HG03521 (cell line): ENCODE measurements around the gene DENND1A.

Source experiments
- ATAC-seq: cut with Tn5 transposase; IDR thresholded peaks from one replicate; pipeline ENCODE4 v1.9.1; 2021; ENCODE audit warnings: mild to moderate bottlenecking, moderate library complexity; ENCODE audit not compliant: unreplicated experiment

DENND1A gene

GRCh38 chr9:123514766-123515165, 415.2 kb downstream of the DENND1A start:
- ATAC-seq = no peak

- no peak for ATAC-seq
Observed at GRCh38 chr9:123513554-123513953, 416.4 kb downstream of the DENND1A start.

GRCh38 chr9:123511326-123512277, 418.3 kb downstream of the DENND1A start:
- ATAC-seq = no peak

- ATAC-seq = no peak
Observed at GRCh38 chr9:123509646-123510045, 420.3 kb downstream of the DENND1A start.

- ATAC-seq = no peak
Observed at GRCh38 chr9:123508048-123508447, 421.9 kb downstream of the DENND1A start.

GRCh38 chr9:123505496-123505895, 424.4 kb downstream of the DENND1A start:
- no peak for ATAC-seq

GRCh38 chr9:123500336-123500735, 429.6 kb downstream of the DENND1A start:
- no peak for ATAC-seq

GRCh38 chr9:123497830-123498229, 432.1 kb downstream of the DENND1A start:
- no peak for ATAC-seq

- no peak for ATAC-seq
Observed at GRCh38 chr9:123495731-123496130, 434.2 kb downstream of the DENND1A start.

- ATAC-seq = no peak
Observed at GRCh38 chr9:123493627-123494026, 436.3 kb downstream of the DENND1A start.

- no peak for ATAC-seq
Observed at GRCh38 chr9:123490688-123491087, 439.2 kb downstream of the DENND1A start.

GRCh38 chr9:123488722-123489321, 441.1 kb downstream of the DENND1A start:
- ATAC-seq = no peak

GRCh38 chr9:123487944-123488548, 441.9 kb downstream of the DENND1A start:
- no peak for ATAC-seq

GRCh38 chr9:123486431-123486830, 443.5 kb downstream of the DENND1A start:
- no peak for ATAC-seq

GRCh38 chr9:123485216-123485615, 444.7 kb downstream of the DENND1A start:
- no peak for ATAC-seq

- ATAC-seq = no peak
Observed at GRCh38 chr9:123484130-123484529, 445.8 kb downstream of the DENND1A start.

- ATAC-seq = no peak
Observed at GRCh38 chr9:123483191-123483803, 446.6 kb downstream of the DENND1A start.

GRCh38 chr9:123482295-123482968, 447.5 kb downstream of the DENND1A start:
- ATAC-seq = no peak

GRCh38 chr9:123481209-123481865, 448.6 kb downstream of the DENND1A start:
- no peak for ATAC-seq

GRCh38 chr9:123480791-123481190, 449.1 kb downstream of the DENND1A start:
- ATAC-seq = no peak
